Hippocampal formation (tissue), 2 donors: ENCODE measurements around the gene TACSTD2.
A peak's percentile ranks its signal among the peaks of the same experiment; 100 is the strongest.
"Not testable (repeated sequence)": the region's sequence is repeated elsewhere in the genome, so short reads cannot be mapped to it uniquely, and the experiment has no call there.

Source experiments
- DNase-seq, 2 donors: peaks; one replicate each; lab custom pipeline; 2025; lab: John Stamatoyannopoulos, UW

TACSTD2 gene

DNA sequence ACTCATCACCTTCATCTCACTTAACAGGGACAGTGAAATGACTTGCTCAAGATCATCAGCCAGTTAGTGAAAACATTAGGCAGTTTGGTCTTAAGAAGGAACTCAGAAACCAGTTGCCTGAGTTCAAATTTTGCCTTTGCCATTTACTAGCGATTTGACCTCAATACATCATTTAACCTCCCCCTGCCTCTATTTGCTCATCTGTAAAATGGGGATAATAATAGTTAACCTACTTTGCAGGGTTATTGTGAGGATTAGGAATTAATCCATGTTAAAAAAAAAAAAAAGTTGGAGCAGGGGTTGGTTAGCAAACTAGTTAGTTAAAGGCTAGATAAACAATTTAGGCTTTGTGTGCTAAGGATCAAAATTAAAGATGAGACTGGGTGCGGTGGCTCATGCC, 10.6 kb upstream of the TACSTD2 start:
- DNase-seq: no peak

GRCh38 chr1:58586271-58586670, 9.2 kb upstream of the TACSTD2 start:
- no peak for DNase-seq

DNA sequence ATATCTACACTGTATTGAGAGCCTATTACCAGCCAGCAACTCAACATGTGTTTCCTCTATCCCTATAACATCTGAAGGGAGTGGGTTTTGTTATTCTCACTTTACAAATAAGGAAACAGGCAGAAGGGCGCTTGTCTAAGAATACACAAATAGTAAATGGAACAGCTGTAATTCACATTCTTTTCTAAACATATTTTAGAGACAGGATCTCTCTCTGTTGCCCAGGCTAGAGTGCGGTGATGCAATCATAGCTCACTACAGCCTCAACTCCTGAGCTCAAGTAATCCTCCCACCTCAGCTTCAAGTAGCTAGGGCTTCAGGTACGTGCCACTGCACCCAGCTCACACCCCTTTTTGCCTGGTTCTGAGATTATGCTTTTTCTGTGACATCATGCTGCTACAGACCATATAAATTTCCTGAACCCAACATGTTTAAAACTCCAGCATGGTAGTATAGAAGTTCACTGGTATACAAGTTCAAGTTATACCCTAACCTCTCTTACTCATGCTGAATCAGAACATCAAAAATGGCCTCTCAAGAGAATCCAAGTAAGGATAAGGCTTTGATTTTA, 8.6 kb upstream of the TACSTD2 start:
- DNase-seq: no peak

DNA sequence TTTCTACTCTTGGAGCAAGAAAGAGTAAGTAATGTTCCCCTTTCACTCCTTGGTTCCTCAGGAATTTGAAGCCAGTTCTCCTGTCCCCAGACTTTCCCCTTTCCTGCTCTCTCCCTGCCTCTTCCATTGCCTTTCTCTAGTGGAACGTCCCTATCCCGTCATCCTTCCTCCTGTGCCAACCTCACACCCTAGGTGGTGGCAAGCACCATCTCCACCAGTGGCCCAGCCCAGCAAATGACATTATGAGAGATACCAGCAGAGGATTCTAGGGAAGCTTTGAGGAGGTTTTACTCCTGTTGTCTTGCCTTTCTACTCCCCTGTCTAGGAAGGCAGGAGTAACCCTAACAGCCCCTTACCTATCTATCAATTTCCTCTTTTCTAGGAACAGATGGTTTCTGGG, 8.1 kb upstream of the TACSTD2 start:
- no peak for DNase-seq

GRCh38 chr1:58584082-58584895, 7.2 kb upstream of the TACSTD2 start:
- DNase-seq: no peak

- no peak for DNase-seq
Measured at GRCh38 chr1:58583496-58583895, 6.4 kb upstream of the TACSTD2 start.

- not testable (repeated sequence) for DNase-seq
Measured at GRCh38 chr1:58582143-58582542, 5.1 kb upstream of the TACSTD2 start.

DNA sequence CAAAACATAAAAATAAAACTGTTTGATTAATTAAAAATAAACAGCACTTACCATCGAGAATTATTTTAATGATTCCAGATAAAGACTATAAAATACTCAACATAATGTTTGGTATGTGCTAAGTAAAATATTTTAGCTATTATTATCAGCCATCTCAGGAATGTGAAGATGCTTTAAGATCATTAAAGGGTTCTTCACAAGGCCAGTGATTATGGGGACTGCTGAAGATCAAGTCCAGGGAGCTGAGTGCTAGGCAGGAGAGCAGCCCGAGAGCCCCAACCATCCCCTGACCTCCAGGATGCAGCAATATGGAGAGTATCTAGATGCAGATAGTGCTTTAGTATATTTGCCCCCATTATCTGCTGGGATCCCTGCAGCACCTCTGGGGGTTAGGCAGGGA, 4.6 kb upstream of the TACSTD2 start:
- DNase-seq: no peak

DNA sequence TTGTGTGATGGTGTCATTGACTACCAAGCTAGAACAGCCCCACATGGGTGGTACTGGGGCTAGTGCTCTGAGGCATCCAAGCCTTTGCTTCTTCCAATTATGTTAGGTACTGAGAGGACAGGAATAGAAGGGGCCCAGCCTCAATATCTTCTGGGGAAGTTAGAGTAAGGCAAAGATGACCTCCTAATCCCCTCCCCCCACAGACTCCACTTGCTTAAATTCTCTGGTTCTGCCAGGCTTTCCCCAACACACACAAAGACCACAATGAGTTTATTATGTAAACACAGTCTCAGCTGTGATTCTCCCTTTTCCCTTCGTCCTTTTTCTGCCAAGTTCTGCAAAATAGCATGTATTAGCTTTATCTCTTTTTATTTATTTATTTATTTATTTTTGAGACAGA, 3.1 kb upstream of the TACSTD2 start:
- peak; percentile 19 to 83 for DNase-seq

DNA sequence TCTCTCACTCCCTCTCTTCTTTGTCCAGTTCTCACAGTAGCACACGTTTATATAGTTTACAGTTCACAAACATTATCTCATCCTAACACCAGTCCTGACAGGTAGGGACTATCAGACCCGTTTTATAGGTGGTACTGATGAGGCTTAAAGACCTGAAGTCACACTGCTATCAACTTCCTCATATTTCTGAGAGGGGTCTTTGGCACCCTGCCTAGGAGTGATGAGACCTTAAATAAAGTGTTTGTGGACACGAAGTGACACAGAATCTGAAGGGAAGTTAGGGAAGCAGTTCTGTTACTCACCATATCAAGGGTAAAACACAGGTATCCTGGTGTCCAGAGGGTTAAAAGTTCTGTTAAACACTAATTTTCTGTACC, 590 bp upstream of the TACSTD2 start:
- no peak for DNase-seq

DNA sequence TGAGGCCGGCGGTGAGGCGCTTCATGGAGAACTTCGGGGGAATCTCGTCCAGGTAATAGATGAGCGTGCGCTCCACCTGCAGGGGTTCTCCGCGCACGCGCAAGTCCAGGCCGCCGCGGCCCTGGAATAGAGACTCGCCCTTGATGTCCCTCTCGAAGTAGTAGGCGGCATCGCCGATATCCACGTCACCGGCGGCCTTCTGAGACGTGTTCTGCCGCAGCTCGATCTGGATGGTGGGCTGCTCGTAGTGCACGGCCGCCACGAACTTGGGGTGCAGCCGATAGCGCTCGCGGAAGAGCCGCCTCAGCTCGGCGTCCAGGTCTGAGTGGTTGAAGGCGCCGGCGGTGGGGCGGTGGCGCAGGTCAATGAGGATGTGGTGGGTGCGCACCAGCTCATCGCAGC, 726 bp downstream of the TACSTD2 start:
- no peak for DNase-seq

DNA sequence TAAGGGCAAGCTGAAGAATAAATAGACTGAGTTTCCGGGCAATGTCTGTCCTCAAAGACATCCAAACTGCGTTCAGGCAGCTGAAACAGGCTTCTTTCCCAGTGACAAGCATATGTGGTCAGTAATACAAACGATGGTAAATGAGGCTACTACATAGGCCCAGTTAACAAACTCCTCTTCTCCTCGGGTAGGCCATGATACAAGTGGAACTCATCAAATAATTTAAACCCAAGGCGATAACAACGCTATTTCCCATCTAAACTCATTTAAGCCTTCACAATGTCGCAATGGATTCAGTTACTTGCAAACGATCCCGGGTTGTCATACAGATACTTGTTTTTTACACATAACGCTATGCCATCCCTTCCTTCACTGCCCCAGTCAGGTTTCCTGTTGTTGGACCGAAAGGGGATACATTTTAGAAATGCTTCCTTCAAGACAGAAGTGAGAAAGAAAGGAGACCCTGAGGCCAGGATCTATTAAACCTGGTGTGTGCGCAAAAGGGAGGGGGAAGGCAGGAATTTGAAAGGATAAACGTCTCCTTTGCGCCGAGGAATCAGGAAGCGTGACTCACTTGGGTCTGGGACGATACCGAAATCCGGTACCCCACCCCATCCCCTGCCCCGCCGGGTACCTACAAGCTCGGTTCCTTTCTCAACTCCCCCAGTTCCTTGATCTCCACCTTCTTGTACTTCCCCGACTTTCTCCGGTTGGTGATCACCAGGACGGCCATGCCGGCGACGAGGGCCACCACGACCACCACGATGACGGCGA, 1.3 kb downstream of the TACSTD2 start:
- no peak for DNase-seq

DNA sequence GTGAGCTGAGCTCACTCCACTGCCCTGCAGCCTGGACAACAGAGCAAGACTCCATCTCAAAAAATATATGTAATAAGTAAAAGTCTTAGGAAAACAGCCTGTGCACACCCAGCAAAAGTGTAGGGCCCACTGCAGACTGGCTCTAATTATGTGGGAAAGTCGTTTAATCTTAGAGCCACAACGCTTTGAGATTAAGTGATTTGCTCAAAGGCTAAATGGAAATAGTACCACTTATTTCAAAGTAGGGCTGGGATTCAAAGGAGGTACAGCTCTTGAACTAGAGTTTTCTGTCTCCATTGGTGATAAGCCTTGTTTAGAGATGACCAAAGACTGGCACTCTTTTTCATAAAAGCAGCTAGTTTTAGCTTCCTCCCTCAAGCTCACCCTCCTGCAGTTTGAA, 2.2 kb downstream of the TACSTD2 start:
- no peak for DNase-seq

DNA sequence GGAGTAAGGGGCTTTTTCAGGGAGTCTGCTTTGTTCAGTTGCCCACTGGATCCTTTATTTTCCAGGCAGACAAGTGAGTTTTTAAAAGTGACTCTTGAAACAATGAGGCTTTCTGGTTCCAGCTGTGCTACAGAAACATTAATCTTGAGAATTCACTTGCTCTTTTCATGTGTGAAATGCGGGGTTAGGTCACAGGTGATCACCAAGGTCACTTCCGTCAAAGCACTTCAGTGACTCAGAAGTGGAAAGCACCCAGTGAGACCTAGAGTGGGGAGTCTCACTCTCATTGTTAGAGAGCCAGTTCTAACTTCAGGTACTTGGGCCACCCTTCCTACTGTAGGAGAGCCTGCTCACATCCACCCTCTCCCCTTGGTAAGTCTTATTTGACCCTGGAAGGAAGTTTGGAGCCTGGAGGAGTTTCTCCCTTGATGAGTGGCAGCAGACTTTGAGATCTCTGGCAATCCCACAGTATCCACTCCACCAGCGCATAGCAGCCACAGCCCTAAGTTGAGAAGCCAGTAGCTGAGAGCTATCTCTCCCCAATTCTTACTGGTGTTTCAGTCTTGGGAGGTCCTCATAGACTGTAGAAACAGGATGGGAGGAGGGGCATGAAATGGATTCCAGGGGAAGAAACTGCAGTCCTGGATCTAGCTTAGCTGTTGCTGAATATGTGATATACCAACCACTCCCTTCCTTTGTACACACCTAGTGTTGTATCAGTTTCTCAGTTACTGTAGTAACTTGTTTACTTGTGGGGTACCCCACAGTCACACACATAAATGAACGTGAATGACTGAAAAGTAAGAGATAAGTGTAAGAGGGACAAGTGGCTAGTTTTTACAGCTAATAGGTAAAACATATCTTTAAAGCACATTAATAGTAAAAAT, 3.1 kb downstream of the TACSTD2 start:
- DNase-seq: no peak

- no peak for DNase-seq
Measured at GRCh38 chr1:58573138-58573537, 3.9 kb downstream of the TACSTD2 start.

GRCh38 chr1:58572690-58573089, 4.4 kb downstream of the TACSTD2 start:
- DNase-seq: no peak

DNA sequence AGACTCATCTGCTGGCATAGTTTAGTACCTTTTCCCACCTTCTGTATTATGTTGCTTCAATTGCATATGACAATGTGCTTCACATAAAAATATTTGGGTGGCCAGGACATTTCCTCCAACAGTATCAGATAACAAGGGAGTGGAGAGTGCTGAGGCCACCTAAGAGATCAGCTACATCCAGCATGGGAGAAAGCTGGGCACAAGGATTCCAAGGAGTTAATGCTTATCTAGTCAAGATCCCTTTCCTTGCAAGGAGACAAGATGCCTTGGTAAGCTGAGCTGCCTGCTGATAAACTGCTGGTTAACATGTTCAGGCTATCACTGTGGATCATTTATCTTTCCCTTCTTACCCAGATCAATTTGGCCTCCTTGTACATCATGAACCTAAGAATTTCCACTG, 5.4 kb downstream of the TACSTD2 start:
- DNase-seq: no peak

GRCh38 chr1:58570817-58571216, 6.2 kb downstream of the TACSTD2 start:
- DNase-seq: peak; percentile 33 to 37

DNA sequence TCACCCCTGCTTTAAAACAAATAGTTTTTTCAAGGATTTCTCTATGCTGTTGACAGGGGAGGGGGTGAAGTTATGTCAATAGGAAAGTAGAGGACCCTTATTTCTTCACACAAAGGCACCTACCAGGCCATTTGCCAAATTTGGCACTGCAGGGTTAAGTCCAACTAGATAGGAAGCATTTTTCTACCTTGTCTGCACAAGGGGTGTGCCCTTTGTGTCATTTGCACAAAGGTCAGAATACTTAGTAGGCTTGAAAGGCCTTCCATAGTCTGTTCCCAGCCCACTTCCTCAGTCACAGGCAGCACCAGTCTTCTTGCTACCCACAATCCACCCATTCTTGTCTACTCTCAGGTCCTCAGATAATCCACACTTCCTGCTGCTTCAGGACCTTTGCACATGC, 7.0 kb downstream of the TACSTD2 start:
- no peak for DNase-seq

- no peak for DNase-seq
Measured at GRCh38 chr1:58568911-58569310, 8.1 kb downstream of the TACSTD2 start.

DNA sequence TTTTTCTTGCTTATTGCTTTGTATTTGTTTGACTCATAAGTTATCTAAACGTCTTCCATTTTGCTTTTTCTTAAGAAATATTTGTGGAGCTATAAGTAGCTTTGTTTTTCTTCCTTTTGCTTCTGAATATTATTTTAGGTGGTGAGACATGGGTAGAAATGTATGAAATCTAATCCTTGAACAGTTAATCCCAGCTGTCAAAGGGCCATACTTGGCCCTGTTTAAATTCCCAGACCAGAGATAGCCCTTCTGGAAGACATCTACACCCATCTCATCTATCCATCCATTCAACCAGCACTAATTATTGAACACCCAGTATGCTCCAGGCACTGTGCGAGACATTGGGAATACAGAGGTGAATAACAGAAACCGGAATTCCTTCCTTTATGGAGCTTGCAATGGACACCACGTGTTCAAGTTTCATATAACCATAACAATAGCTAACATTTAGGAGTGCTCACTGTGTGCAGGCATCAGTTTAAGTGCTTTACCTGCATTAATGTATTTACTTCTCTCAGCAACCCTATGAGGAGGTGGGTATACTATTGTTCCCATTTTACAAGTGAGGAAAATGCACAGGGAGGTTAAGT, 8.7 kb downstream of the TACSTD2 start:
- DNase-seq: no peak

- no peak for DNase-seq
Measured at GRCh38 chr1:58566339-58566738, 10.7 kb downstream of the TACSTD2 start.
